Naive thymus-derived CD8-positive, alpha-beta T cell (primary cell): Measurements from ENCODE around the gene SETDB1. TPM values are rescaled to one million over a fixed set of nuclear protein-coding genes. Genes with fewer than 3 reads are reported as not detected.
"Not testable (repeated sequence)": the region's sequence is repeated elsewhere in the genome, so short reads cannot be mapped to it uniquely, and the experiment has no call there.

Experiments
- ATAC-seq, 2 donors: fragments of 150-1000 bp; cut with Tn5 transposase in 1 of 2; sonication (Bioruptor Pico), chemical (Tn5 transposase) in 1 of 2; 1 replicate in 1 of 2; 2 replicates in 1 of 2; pipeline ENCODE4 v1.10.0; 2021; ENCODE audit warnings: mild to moderate bottlenecking in 2 of 2, moderate library complexity in 2 of 2
- POLR2A ChIA-PET: fragments of 350-600 bp; sonication (Branson Sonifier 250); formaldehyde crosslinking; loops from one replicate; lab custom pipeline; 2021; ENCODE audit warnings: antibody characterized with exemption; lab: Charles Lee
- DNase-seq, 10 donors: peaks; one replicate each; pipeline versions ENCODE4 v3.0.0 to v3.0.0-alpha.2; 2020 to 2022
- H3K27ac Mint-ChIP-seq, 10 donors: one replicate each; pipeline ENCODE4 v1.8.0; 2020 to 2022; ENCODE audit warnings: mild to moderate bottlenecking in 10 of 10, mixed read lengths in 10 of 10, moderate library complexity in 4 of 10, inconsistent platforms in 1 of 10
- H3K27me3 Mint-ChIP-seq, 5 donors: one replicate each; pipeline ENCODE4 v1.8.0; 2021 to 2022; ENCODE audit warnings: mixed read lengths in 5 of 5
- H3K36me3 Mint-ChIP-seq, 3 donors: one replicate each; pipeline ENCODE4 v1.8.0; 2020 to 2022; ENCODE audit warnings: mixed read lengths in 3 of 3, mild to moderate bottlenecking in 2 of 3, inconsistent platforms in 1 of 3
- H3K4me1 Mint-ChIP-seq, 4 donors: one replicate each; pipeline ENCODE4 v1.8.0; 2021 to 2022; ENCODE audit warnings: mixed read lengths in 4 of 4
- H3K4me3 Mint-ChIP-seq, 10 donors: one replicate each; pipeline ENCODE4 v1.8.0; 2020 to 2022; ENCODE audit warnings: mild to moderate bottlenecking in 10 of 10, mixed read lengths in 10 of 10, moderate library complexity in 6 of 10, inconsistent platforms in 1 of 10
- H3K9me3 Mint-ChIP-seq, 9 donors: one replicate each; pipeline ENCODE4 v1.8.0; 2020 to 2022; ENCODE audit warnings: mixed read lengths in 9 of 9, mild to moderate bottlenecking in 3 of 9, inconsistent platforms in 1 of 9, moderate library complexity in 1 of 9
- polyA plus RNA-seq, 3 donors: library from polyadenylated mRNA; unstranded; fragments of 300-500 nt; fragmentation: Illumina TruSeq; gene quantifications; one replicate each; pipeline ENCODE4 v1.2.3, GENCODE V29; 2021
- total RNA-seq, 8 experiments: library from RNA in 2 of 8; stranded (reverse) in 2 of 8; gene quantifications; one replicate each; pipeline ENCODE4 v1.2.3 and lab custom pipeline; 2021 to 2026

SETDB1 gene
- 10 to 100 TPM; 82.6 to 95.2 TPM for total RNA-seq
- 10 to 100 TPM in 2 of 3 donors, 1 to 10 TPM in 1; 9.9 to 17.5 (median 10.1) TPM for polyA plus RNA-seq
- 79.7 to 111 (median 91.8) reads per million in 6 experiments for total RNA-seq (lab: John Stamatoyannopoulos, UW)

DNA sequence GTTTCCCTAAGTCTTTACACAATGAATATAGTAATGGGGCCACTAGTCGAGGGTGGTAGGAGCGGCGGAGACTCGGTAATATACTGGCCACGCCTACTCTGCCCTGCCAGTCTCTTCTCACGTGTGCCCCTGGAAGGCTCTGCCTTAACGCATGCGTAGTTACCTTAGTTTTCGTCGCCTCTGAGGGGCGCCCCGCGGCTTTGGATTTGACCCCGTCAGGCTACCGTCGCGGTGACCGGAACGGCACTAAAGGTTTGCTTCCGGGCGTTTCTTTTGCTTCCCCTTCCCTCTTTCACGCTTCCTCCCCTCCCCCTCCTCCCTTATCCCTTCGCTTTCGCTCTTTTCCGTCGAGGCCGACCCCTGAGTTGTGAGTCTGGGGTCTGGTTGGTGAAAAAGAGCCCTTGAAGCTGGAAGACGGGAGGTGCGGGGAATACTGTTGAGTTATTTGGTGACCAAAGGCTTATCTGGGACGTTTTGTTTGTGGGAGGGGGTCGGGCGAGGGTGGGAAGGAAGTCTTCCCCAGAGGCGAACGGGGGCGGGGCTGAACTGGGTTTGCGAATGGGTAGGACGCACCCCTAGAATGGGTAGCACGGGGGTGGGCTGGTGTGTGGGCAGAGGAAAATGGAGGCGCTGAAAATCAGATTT, at the start of gene SETDB1:
TSS of gene SETDB1 (plus strand) at position 267 of the 645 bp plus-strand sequence. CDS start 1,352 bp downstream, outside the sequence.
- Mint-ChIP-seq H3K9me3 (peaks cover 0 to 6% (median 0%) of the 10 kb centered on the region in 9 donors), H3K36me3 (peaks cover 10 to 39% (median 28%) of the 10 kb centered on the region in 3 donors), H3K4me1 (peaks cover 10 to 41% (median 28%) of the 10 kb centered on the region in 4 donors), H3K4me3 (peak within 1 kb of the TSS; percentile 90 to 99 (median 95)), H3K27ac (peak within 1 kb of the TSS; percentile 92 to 99 (median 96)), H3K27me3 (no peaks in the 10 kb centered on the region)
- ATAC-seq (peak; percentile 94 to 96), DNase-seq (peak; percentile 78 to 97 (median 92))
- POLR2A ChIA-PET, result interaction anchor here (0.8 to 3.0 kb wide), 9 partner anchors 47 to 562 kb away, joined by 3 to 14 read pairs (median 4); partner anchors contain the start of genes CERS2, MCL1, RPRD2 and SEMA6C

- not testable (repeated sequence) for H3K9me3 Mint-ChIP-seq, H3K27ac Mint-ChIP-seq, DNase-seq, H3K4me3 Mint-ChIP-seq, H3K27me3 Mint-ChIP-seq, H3K36me3 Mint-ChIP-seq, ATAC-seq
- POLR2A ChIA-PET, result interaction anchor here (0.7 to 1.1 kb wide), 3 partner anchors 46 to 643 kb away, joined by 4 to 5 read pairs (median 4); partner anchors contain the start of gene ANP32E
- H3K4me1 Mint-ChIP-seq, result peaks cover 7 to 34% (median 21%) of the 10 kb centered on the region in 4 donors
Measured at GRCh38 chr1:150878931-150879330, 47.2 kb upstream of the SETDB1 start.

DNA sequence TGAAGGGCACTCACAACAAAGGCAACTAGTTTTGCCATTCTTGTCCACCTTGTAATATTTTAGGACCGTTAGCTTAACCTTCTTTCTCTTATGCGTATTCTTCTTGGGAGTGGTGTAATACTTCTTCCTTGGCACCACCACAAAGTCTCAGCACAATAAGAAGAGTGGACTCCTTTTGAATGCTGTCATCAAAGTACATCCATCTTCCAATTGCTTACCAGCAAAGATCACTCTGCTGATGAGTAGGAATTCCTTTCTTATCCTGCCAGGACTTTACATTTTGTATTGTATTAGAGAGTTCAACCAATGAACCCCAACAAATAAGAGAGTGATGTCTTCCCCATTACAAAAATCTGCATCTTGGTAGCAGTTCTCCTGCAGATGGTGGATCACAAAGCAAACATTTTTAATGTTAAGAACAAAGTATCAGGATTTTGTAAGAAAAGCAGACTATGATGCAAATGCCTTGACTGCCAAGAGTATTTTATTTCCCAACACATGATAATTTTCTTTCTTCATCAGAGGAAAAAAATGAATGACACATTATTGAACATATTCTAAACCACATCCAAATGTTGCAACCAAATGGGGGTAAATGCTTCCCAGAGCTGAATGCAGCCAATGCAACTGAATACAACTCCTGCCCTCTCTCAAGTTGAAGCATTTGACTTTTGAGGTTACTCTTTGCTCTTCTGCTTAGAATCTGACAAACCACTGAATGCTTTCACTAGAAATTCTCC, 44.7 kb upstream of the SETDB1 start:
- DNase-seq (no peak), ATAC-seq (no peak)
- Mint-ChIP-seq H3K4me3 (no peak overlapping the region), H3K27me3 (no peaks in the 10 kb centered on the region), H3K9me3 (no peaks in the 10 kb centered on the region), H3K27ac (no peak overlapping the region), H3K4me1 (peaks cover 0 to 15% (median 4%) of the 10 kb centered on the region in 4 donors), H3K36me3 (no peaks in the 10 kb centered on the region)
- POLR2A ChIA-PET, result no interaction called here

DNA sequence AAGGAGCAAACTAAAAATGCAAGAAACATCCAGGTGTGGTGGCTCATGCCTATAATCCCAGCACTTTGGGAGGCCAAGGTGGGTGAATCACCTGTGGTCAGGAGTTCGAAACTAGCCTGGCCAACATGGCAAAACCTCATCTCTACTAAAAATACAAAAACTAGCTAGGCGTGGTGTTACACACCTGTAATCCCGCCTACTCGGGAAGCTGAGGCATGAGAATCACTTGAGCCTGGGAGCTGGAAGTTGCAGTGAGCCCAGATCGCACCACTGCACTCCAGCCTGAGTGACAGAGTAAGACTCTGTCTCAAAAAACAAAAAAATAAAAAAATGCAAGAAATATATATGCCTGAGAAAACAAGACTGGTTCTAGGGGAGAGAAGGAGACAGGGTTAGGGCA, 43.0 kb upstream of the SETDB1 start:
- H3K4me3 Mint-ChIP-seq, H3K27me3 Mint-ChIP-seq, POLR2A ChIA-PET: not testable (repeated sequence)

DNA sequence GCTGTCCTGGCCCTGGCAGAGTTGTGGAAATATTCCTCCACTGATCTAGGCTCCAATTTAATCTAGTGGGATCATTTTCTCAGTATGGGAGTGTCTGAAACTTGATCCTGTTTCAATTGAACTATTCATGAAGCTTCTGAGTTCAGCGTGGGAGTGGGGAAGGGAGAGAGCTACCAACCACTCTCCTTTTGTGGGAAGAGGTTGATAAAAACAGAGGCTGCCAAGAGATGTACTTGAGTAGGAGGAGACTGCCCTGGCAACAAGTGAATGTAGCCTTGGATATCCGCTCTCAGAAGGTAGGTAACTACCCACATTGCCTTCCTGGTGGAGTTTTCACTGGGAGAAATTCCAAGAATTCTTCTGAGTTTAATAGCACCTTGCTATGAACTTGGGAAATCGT, 39.1 kb upstream of the SETDB1 start, which contains the start of gene CTXND2:
TSS of gene CTXND2 (plus strand) at position 119 of the 400 bp plus-strand sequence. CDS start 25,179 bp downstream, outside the sequence.
- Mint-ChIP-seq H3K27me3 (no peaks in the 10 kb centered on the region), H3K27ac (no peak within 1 kb of the TSS), H3K36me3 (no peaks in the 10 kb centered on the region), H3K4me1 (peaks cover 13 to 39% (median 29%) of the 10 kb centered on the region in 4 donors), H3K4me3 (no peak within 1 kb of the TSS), H3K9me3 (no peaks in the 10 kb centered on the region)
- ATAC-seq (no peak), DNase-seq (no peak)
- POLR2A ChIA-PET, result interaction anchor here (0.6 kb wide), 1 partner anchor 190 kb away, joined by 3 read pairs; no protein-coding TSS in a partner anchor

More for the DNA sequence above, 43.0 kb upstream of the SETDB1 start:
- not testable (repeated sequence) for H3K36me3 Mint-ChIP-seq, H3K27ac Mint-ChIP-seq, DNase-seq, H3K4me1 Mint-ChIP-seq, H3K9me3 Mint-ChIP-seq, ATAC-seq

- ATAC-seq (no peak), DNase-seq (no peak)
- Mint-ChIP-seq H3K9me3 (no peaks in the 10 kb centered on the region), H3K4me1 (peaks cover 13 to 36% (median 29%) of the 10 kb centered on the region in 4 donors), H3K27ac (no peak overlapping the region), H3K36me3 (no peaks in the 10 kb centered on the region), H3K27me3 (no peaks in the 10 kb centered on the region), H3K4me3 (no peak overlapping the region)
- POLR2A ChIA-PET, result no interaction called here
Measured at GRCh38 chr1:150888727-150889126, 37.4 kb upstream of the SETDB1 start.

GRCh38 chr1:150890033-150890416, 36.1 kb upstream of the SETDB1 start:
- H3K9me3 Mint-ChIP-seq, result no peaks in the 10 kb centered on the region
- POLR2A ChIA-PET, result interaction anchor here (0.6 kb wide), 1 partner anchor 99 kb away, joined by 3 read pairs; no protein-coding TSS in a partner anchor
- no peaks in the 10 kb centered on the region for H3K27me3 Mint-ChIP-seq
- peaks cover 13 to 34% (median 29%) of the 10 kb centered on the region in 4 donors for H3K4me1 Mint-ChIP-seq
- no peaks in the 10 kb centered on the region for H3K36me3 Mint-ChIP-seq
- ATAC-seq, result peak; percentile 83 to 94
- peak in 3 of 10 donors; percentile 37 to 59 (median 52) for DNase-seq
- H3K27ac Mint-ChIP-seq, result peak overlapping the region in 7 of 10 donors; percentile 4 to 88 (median 26)
- H3K4me3 Mint-ChIP-seq, result peak overlapping the region; percentile 2 to 75 (median 62)

GRCh38 chr1:150893336-150893913, 32.7 kb upstream of the SETDB1 start:
- DNase-seq (no peak), ATAC-seq (no peak)
- Mint-ChIP-seq H3K36me3 (no peaks in the 10 kb centered on the region), H3K4me1 (peaks cover 15 to 30% (median 29%) of the 10 kb centered on the region in 4 donors), H3K27me3 (no peaks in the 10 kb centered on the region), H3K4me3 (no peak overlapping the region), H3K27ac (peak overlapping the region in 1 of 10 donors; percentile 27), H3K9me3 (no peaks in the 10 kb centered on the region)
- POLR2A ChIA-PET, result no interaction called here

- peaks cover 5 to 13% (median 12%) of the 10 kb centered on the region in 4 donors for H3K4me1 Mint-ChIP-seq
- no peak for ATAC-seq
- POLR2A ChIA-PET, result no interaction called here
- no peaks in the 10 kb centered on the region for H3K9me3 Mint-ChIP-seq
- no peaks in the 10 kb centered on the region for H3K27me3 Mint-ChIP-seq
- H3K27ac Mint-ChIP-seq, result no peak overlapping the region
- no peak for DNase-seq
- H3K4me3 Mint-ChIP-seq, result no peak overlapping the region
- no peaks in the 10 kb centered on the region for H3K36me3 Mint-ChIP-seq
Measured at GRCh38 chr1:150895618-150896017, 30.5 kb upstream of the SETDB1 start.

- not testable (repeated sequence) for ATAC-seq, H3K9me3 Mint-ChIP-seq, H3K4me1 Mint-ChIP-seq, H3K36me3 Mint-ChIP-seq, H3K27me3 Mint-ChIP-seq, H3K4me3 Mint-ChIP-seq, H3K27ac Mint-ChIP-seq, DNase-seq
- POLR2A ChIA-PET, result interaction anchor here (0.6 kb wide), 2 partner anchors 28 to 386 kb away, joined by 4 to 6 read pairs; no protein-coding TSS in a partner anchor
Measured at GRCh38 chr1:150899795-150900194, 26.4 kb upstream of the SETDB1 start.

DNA sequence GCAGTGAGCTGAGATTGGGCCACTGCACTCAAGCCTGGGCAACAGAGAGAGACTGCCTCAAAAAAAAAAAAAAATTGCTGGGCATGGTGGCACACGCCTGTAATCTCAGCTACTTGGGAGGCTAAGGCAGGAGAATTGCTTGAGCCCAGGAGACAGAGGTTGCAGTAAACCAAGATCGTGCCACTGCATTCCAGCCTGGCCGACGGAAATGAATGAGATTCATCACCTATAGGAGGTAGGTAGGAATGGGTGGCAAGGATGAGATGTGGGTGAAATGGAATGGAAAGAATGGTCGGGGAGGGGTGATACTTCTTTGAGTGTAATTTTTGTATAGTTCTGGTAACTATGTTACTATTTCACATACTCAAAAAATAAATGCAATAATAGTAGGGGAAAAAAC, 23.8 kb upstream of the SETDB1 start:
- H3K36me3 Mint-ChIP-seq, result no peaks in the 10 kb centered on the region
- H3K4me3 Mint-ChIP-seq, result no peak overlapping the region
- POLR2A ChIA-PET, result no interaction called here

GRCh38 chr1:150902751-150903150, 23.4 kb upstream of the SETDB1 start:
- Mint-ChIP-seq H3K4me3 (no peak overlapping the region), H3K36me3 (no peaks in the 10 kb centered on the region), H3K4me1 (no peaks in the 10 kb centered on the region), H3K27ac (peak overlapping the region in 1 of 10 donors; percentile 61), H3K27me3 (no peaks in the 10 kb centered on the region), H3K9me3 (no peaks in the 10 kb centered on the region)
- ATAC-seq (no peak), DNase-seq (no peak)
- POLR2A ChIA-PET, result no interaction called here

More for the DNA sequence above, 23.8 kb upstream of the SETDB1 start:
- Mint-ChIP-seq H3K27me3 (no peaks in the 10 kb centered on the region), H3K27ac (peak overlapping the region in 1 of 10 donors; percentile 61), H3K4me1 (no peaks in the 10 kb centered on the region), H3K9me3 (no peaks in the 10 kb centered on the region)
- DNase-seq (no peak), ATAC-seq (no peak)
